Testis (tissue), 2 donors: ENCODE data around the gene CRHR2.

Source experiments
- POLR2A ChIP-seq: fragments of 450-650 bp; IDR thresholded peaks from one replicate; pipeline ENCODE4 v1.6.1; 2017; ENCODE audit warnings: antibody characterized with exemption, mild to moderate bottlenecking, moderate library complexity
- TF ChIP-seq, protein P1 (sequence below), 3 experiments: fragments of 450-650 bp in 2 of 3; fragments of 200-600 bp in 1 of 3; sonication (generic) in 1 of 3; IDR thresholded peaks; one replicate each; pipeline ENCODE4 v1.5.1; 2016 to 2019; ENCODE audit warnings: antibody characterized with exemption in 3 of 3, mild to moderate bottlenecking in 2 of 3, moderate library complexity in 1 of 3

DNA sequence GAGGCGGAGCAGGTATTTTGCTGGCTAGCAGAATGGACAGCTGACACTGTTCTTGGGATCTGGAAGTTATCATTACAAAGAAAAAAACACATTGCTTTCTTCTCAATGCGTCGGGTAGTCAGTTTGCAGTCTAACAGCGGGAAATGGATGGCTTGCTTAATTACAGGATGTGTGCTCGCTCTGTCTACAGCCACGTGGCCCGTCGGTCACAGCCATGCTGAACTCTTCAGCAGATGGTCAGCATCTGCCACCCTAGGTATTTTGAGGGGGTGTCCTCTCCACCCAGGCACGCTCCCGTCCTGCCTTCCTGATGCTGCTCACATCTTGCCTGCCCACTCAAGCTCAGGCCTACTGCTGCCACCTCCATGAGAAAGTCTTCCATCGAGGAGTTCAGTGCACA is 49.3 kb upstream of the CRHR2 start:
- TF ChIP-seq, protein P1, sequence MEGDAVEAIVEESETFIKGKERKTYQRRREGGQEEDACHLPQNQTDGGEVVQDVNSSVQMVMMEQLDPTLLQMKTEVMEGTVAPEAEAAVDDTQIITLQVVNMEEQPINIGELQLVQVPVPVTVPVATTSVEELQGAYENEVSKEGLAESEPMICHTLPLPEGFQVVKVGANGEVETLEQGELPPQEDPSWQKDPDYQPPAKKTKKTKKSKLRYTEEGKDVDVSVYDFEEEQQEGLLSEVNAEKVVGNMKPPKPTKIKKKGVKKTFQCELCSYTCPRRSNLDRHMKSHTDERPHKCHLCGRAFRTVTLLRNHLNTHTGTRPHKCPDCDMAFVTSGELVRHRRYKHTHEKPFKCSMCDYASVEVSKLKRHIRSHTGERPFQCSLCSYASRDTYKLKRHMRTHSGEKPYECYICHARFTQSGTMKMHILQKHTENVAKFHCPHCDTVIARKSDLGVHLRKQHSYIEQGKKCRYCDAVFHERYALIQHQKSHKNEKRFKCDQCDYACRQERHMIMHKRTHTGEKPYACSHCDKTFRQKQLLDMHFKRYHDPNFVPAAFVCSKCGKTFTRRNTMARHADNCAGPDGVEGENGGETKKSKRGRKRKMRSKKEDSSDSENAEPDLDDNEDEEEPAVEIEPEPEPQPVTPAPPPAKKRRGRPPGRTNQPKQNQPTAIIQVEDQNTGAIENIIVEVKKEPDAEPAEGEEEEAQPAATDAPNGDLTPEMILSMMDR (IDR thresholded peaks at IDR 0.05): no peak
- no peak for TF ChIP-seq POLR2A
